ENCODE results near the gene PHF12.
A peak's percentile ranks its signal among the peaks of the same experiment; 100 is the strongest.
"Not testable (repeated sequence)": the region's sequence is repeated elsewhere in the genome, so short reads cannot be mapped to it uniquely, and the experiment has no call there.

Gene PHF12

GRCh38 chr17:28926786-28927185 lies 24.5 kb downstream of the PHF12 start:
- no peak for DNase-seq

GRCh38 chr17:28926366-28926765 lies 25.0 kb downstream of the PHF12 start:
- no peak for DNase-seq

- no peak for DNase-seq
Measured at GRCh38 chr17:28925912-28926365, 25.4 kb downstream of the PHF12 start.

- no peak for DNase-seq
Measured at GRCh38 chr17:28920201-28920600, 31.1 kb downstream of the PHF12 start.

DNA sequence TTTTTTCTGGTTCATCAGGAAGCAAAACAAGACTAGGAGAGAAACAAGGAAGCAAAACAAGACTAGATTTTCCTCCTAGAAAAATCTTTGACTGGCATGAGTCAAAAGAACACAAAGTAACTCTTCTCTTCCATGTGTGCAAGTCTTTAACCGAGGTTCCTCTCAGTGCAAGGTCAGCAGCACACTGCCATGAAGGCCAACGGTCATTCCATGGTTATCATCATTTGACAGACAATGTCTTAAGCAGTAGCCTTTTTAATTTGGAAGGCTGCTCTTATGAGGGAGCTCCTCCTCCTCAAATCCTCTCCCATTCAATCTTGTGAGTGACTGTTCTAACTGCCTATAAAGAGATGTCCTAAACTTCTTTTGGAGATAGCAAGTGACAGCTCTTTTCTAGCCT lies 33.0 kb downstream of the PHF12 start:
- no peak for DNase-seq

DNA sequence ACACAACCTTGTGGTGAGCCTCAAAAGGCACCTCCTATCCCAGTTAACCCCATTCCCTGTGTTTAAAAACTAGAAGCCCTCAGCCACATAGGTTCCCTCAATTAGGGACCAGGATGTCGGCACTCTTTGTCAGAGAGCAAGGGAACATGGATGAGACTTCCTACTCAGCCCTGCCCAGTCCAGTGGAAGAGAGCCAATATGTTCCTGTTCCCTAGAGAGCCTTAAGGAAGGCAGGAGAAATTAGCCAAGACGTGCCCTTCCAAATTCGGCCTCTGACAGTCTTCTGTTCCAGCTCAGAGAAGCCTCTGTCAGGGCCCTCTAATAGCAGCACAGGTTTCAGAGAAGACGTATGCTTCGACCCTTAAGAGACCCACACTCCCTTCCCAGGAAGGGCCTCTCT lies 33.9 kb downstream of the PHF12 start:
- DNase-seq = no peak

GRCh38 chr17:28917029-28917428 lies 34.3 kb downstream of the PHF12 start:
- DNase-seq = no peak

- DNase-seq = peak; percentile 8
Measured at GRCh38 chr17:28916302-28916934, 34.9 kb downstream of the PHF12 start.

- no peak for DNase-seq
Measured at GRCh38 chr17:28912938-28913333, 38.4 kb downstream of the PHF12 start.

GRCh38 chr17:28912281-28912937 lies 38.9 kb downstream of the PHF12 start:
- no peak for DNase-seq

- DNase-seq = no peak
Measured at GRCh38 chr17:28911411-28912045, 39.8 kb downstream of the PHF12 start.

DNA sequence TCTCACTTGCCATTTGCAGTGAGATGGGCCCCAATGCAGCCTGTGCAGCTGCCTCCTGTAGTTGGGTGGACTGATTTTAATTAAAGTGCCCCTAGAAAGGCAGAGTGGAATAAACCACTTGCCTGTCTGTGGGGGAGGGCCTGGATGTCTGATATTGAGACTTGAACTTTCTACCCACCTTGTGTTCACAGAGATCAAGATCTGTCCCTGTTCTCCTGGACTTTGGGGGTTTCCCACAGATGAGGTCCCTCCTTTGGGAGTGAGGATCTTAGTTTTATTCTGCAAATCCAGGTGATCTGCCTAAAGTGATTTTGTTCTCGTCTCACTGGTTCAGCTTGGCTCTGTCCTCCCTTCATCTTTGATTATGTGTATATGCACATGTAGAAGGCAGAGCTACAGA lies 40.8 kb downstream of the PHF12 start:
- DNase-seq = no peak

GRCh38 chr17:28908640-28909167 lies 42.6 kb downstream of the PHF12 start:
- DNase-seq = no peak

GRCh38 chr17:28907709-28908475 lies 43.4 kb downstream of the PHF12 start:
- no peak for DNase-seq

DNA sequence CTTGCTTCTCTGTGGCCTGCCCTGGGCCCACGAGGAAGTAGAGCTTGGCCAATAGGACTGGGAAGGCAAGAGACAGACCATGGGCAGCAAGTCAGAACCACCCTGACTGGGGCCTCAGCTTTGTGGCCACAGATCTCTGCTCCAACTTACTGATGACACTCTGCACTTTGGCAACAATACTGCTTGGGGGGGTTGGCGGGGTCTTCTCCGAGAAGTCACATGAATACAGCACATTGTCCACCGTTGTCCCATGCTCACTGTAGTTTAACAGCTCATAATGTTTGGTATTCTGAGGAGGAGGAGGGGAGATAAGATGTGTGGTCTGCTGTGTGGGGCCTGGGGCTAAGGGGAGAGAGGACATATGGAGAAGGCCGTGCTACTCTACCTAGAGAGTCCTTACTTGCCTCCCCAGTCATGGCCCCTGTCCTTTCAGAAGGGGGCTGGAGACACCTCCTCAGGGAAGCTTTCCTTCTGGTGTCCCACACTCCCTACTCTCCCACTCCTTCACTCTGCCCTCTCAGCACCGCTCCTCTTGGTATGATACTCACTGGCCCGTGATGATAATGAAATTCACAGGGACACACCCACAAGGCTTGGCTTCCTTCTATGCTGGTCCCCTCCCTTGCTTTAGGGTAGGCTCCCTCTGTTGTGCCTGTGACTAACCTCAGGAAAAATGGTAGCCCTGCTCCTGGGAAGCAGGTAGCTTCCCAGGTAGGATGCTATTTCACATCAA lies 44.4 kb downstream of the PHF12 start:
- no peak for DNase-seq

DNA sequence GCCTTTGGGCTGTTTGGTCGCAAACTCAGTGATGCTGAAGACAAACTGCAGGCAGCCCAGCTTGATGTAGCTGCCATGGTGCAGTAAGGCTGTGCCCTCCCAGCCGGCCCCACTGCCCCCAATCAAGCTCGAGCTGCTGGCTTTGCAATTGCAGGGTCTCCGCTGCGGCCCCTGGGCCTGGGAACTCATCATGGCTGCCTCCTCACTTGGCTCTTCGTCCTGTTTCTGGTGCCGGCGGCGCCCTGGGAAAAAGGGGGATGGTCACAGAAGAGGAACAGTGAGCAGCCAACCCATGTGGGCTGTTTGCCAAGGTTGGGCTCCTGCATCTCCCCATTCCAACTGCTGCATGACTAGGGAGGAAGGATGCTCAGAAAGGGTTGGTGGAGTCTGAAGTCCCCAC lies 45.0 kb downstream of the PHF12 start:
- DNase-seq = no peak

DNA sequence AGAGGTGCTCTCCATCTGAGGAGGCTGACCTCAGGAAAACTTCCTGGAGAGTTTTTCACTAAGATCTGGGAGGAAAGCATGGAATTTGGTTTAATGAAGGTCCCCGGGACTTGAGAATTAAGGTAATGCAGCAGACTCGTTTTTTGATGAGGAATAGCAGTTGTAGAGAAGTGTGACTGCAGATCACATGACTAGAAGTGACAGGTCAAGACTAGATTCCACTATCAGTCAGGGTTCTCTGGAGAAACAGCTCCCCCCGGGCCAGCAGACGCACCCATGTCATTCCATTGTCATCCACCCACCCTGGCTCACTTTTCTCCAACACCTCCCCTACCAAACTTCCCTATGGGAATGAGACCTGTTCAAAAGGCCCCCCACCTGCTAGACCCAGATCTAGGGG lies 46.5 kb downstream of the PHF12 start:
- no peak for DNase-seq

- DNase-seq = not testable (repeated sequence)
Measured at GRCh38 chr17:28903546-28903841, 47.8 kb downstream of the PHF12 start.

GRCh38 chr17:28902819-28903545 lies 48.3 kb downstream of the PHF12 start, which contains the start of gene DHRS13:
DHRS13 (minus strand) TSS chr17:28903079; CDS start chr17:28902944, 135 bp downstream.
- DNase-seq = peak; percentile 92

GRCh38 chr17:28901866-28902818 lies 49.2 kb downstream of the PHF12 start:
- DNase-seq = peak; percentile 67

Data from NCI-H1092 treated with DMSO at 0.1 percent for 48 hours (cell line).